MM.1S (cell line): ENCODE results near the gene MSRB1.

Source experiments
- DNase-seq: peaks from one replicate; pipeline ENCODE4 v3.0.0-alpha.2; 2015
- H2AFZ ChIP-seq: fragments of 300-600 bp; sonication (generic); 2 replicates; pipeline ENCODE4 v1.6.0; 2016; ENCODE audit warnings: antibody characterized with exemption, low read length
- H3F3A ChIP-seq: fragments of 300-600 bp; sonication (generic); 2 replicates; pipeline ENCODE4 v1.6.1; 2016; ENCODE audit warnings: mild to moderate bottlenecking, antibody characterized with exemption, low read length, moderate library complexity, mixed read lengths; ENCODE audit not compliant: insufficient read depth
- H3K27ac ChIP-seq: fragments of 300-600 bp; sonication (generic); 2 replicates; pipeline ENCODE4 v1.5.1; 2016; ENCODE audit warnings: mild to moderate bottlenecking, low read length
- H3K27me3 ChIP-seq: fragments of 300-600 bp; sonication (generic); replicated peaks from 2 replicates; pipeline ENCODE4 v1.6.0; 2016; ENCODE audit warnings: low read length; ENCODE audit not compliant: insufficient read depth
- H3K36me3 ChIP-seq: fragments of 300-600 bp; sonication (generic); replicated peaks from 2 replicates; pipeline ENCODE4 v1.6.1; 2016; ENCODE audit warnings: mild to moderate bottlenecking, low read length, mixed read lengths; ENCODE audit not compliant: insufficient read depth
- H3K4me1 ChIP-seq: fragments of 300-600 bp; sonication (generic); 2 replicates; pipeline ENCODE4 v1.6.1; 2016; ENCODE audit warnings: low read length, mixed read lengths
- H3K4me2 ChIP-seq: fragments of 300-600 bp; sonication (generic); 2 replicates; pipeline ENCODE4 v1.6.0; 2016; ENCODE audit warnings: low read depth, low read length
- H3K4me3 ChIP-seq: fragments of 300-600 bp; sonication (generic); 2 replicates; pipeline ENCODE4 v1.5.1; 2016; ENCODE audit warnings: low read length, mixed read lengths
- H3K79me2 ChIP-seq: fragments of 300-600 bp; sonication (generic); 2 replicates; pipeline ENCODE4 v1.6.1; 2016; ENCODE audit warnings: mixed run types, low read length, mixed read lengths
- H3K9ac ChIP-seq: fragments of 300-600 bp; sonication (generic); 2 replicates; pipeline ENCODE4 v1.6.1; 2016; ENCODE audit warnings: low read length, mixed read lengths
- H3K9me2 ChIP-seq: fragments of 300-600 bp; sonication (generic); replicated peaks from 2 replicates; pipeline ENCODE4 v1.6.1; 2016; ENCODE audit warnings: mild to moderate bottlenecking, low read length, mixed read lengths; ENCODE audit not compliant: insufficient read depth
- H3K9me3 ChIP-seq: fragments of 300-600 bp; sonication (generic); replicated peaks from 2 replicates; pipeline ENCODE4 v1.6.1; 2016; ENCODE audit warnings: mild to moderate bottlenecking, low read length, mixed read lengths; ENCODE audit not compliant: insufficient read depth
- H4K20me1 ChIP-seq: fragments of 300-600 bp; sonication (generic); 2 replicates; pipeline ENCODE4 v1.6.1; 2016; ENCODE audit warnings: mild to moderate bottlenecking, low read length, moderate library complexity, mixed read lengths; ENCODE audit not compliant: insufficient read depth
- EZH2 ChIP-seq: fragments of 300-600 bp; sonication (generic); optimal IDR thresholded peaks from 2 replicates; pipeline ENCODE3; 2017; ENCODE audit warnings: low read depth, mild to moderate bottlenecking, antibody characterized with exemption, low read length, mixed read lengths
- EZH2phosphoT487 ChIP-seq: fragments of 300-600 bp; sonication (generic); IDR thresholded peaks from 2 replicates; pipeline ENCODE4 v1.6.1; 2018; ENCODE audit warnings: antibody characterized with exemption, low read length
- TF ChIP-seq, protein P1 (sequence below): fragments of 300-600 bp; sonication (generic); IDR thresholded peaks from 2 replicates; pipeline ENCODE4 v1.5.1; 2016; ENCODE audit warnings: antibody characterized with exemption, low read length, mixed read lengths

MSRB1 gene, protein sequence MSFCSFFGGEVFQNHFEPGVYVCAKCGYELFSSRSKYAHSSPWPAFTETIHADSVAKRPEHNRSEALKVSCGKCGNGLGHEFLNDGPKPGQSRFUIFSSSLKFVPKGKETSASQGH

DNA sequence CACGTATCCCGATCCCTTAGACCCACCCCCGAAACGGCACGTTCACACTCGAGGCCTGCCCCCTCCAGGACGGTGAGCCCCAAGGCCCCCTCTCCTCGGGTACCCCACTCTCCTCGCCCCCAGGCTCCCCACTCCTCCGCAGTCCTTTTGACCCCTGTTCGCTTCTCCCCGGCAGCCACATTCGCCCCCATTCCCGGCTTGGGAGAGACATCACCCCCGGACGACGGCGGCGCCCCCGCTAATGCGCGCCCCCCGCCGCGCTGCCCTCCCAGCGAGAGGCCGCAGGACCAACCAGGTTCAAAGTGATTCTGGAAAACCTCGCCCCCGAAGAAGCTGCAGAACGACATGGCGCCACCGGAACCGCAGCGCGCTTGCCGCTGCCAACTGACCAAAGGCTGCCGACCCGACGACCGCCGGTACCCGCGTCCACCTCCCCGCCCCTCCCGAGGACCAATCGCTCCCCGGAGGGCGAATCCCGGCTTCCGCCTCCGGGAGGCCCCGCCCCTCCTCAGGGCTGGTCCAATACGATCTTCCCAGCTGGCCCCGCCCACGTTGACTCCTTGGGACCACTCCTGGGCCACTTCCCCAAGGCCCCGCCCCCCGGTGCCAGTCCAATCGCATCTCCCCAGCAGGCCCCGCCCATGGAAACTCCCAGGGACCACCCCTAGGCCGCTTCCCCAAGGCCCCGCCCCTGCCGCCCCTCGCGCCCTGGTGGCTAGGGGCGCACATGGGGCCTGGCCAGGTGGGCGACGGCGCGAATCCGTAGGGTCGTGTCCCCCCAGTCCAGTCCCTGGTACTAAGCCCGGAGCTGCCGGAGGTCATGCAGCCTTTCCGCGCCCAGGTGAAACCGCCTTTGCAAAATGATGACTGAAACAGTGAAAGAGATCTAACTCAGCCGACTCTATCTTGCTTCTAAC, at the start of gene MSRB1:
TSS of gene MSRB1 (minus strand) at position 390 of the 917 bp plus-strand sequence. CDS start at position 347, 43 bp downstream.
- H3K27ac ChIP-seq = peak within 1 kb of the TSS; percentile 20; the same call in 1 of the 2 replicates

DNA sequence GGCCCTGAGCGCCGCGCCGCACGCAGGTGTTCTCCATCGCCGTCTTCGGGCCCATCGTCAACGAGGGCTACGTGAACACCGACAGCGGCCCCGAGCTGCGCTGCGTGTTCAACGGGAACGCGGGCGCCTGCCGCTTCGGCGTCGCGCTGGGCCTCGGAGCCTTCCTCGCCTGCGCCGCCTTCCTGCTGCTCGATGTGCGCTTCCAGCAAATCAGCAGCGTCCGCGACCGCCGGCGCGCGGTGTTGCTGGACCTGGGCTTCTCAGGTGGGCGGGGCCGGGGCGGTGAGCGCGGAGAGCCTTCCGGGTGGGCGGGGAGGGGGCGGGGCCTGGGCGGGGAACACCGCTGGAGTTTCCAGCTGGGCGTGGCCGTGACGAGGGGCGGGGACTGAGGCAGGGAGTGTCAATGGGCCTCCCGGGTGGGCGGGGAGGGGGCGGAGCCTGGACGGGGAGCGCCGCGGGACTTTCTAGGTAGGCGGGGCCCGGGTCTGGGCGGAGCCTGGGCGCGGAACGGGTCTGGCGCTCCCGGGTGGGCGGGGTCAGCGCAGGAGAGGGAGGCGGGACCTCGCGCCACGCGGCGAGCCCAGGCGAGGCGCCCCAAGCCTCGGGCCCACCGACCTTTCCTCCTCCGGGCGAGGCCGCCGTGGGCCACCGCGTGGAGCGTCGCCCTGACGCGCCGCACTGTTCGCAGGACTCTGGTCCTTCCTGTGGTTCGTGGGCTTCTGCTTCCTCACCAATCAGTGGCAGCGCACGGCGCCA, 49.1 kb upstream of the MSRB1 start:
- Histone ChIP-seq H3K27ac (no peak overlapping the region), H3K9me3 (no peaks in the 10 kb centered on the region), H3K36me3 (no peaks in the 10 kb centered on the region), H3F3A (peaks cover 13% of the 10 kb centered on the region), H3K79me2 (no peaks in the 10 kb centered on the region), H4K20me1 (no peaks in the 10 kb centered on the region), H3K4me2 (peak overlapping the region; percentile 66), H2AFZ (peak overlapping the region; percentile 69), H3K9me2 (no peaks in the 10 kb centered on the region), H3K4me1 (peaks cover 16% of the 10 kb centered on the region), H3K9ac (no peak overlapping the region), H3K4me3 (peak overlapping the region; percentile 31; the same call in 1 of the 2 replicates), H3K27me3 (peaks cover 8% of the 10 kb centered on the region)
- peak; percentile 94 for DNase-seq
- TF ChIP-seq EZH2 (no peak), EZH2phosphoT487 (no peak)
- TF ChIP-seq, protein P1, sequence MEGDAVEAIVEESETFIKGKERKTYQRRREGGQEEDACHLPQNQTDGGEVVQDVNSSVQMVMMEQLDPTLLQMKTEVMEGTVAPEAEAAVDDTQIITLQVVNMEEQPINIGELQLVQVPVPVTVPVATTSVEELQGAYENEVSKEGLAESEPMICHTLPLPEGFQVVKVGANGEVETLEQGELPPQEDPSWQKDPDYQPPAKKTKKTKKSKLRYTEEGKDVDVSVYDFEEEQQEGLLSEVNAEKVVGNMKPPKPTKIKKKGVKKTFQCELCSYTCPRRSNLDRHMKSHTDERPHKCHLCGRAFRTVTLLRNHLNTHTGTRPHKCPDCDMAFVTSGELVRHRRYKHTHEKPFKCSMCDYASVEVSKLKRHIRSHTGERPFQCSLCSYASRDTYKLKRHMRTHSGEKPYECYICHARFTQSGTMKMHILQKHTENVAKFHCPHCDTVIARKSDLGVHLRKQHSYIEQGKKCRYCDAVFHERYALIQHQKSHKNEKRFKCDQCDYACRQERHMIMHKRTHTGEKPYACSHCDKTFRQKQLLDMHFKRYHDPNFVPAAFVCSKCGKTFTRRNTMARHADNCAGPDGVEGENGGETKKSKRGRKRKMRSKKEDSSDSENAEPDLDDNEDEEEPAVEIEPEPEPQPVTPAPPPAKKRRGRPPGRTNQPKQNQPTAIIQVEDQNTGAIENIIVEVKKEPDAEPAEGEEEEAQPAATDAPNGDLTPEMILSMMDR = no peak

More for the DNA sequence above, at the start of gene MSRB1:
- Histone ChIP-seq H2AFZ (peak within 1 kb of the TSS; percentile 82), H3K27me3 (no peaks in the 10 kb centered on the region), H3K4me3 (peak within 1 kb of the TSS; percentile 99), H3K4me1 (no peaks in the 10 kb centered on the region), H3K9me2 (no peaks in the 10 kb centered on the region), H3F3A (no peaks in the 10 kb centered on the region), H3K9me3 (no peaks in the 10 kb centered on the region), H3K9ac (peak within 1 kb of the TSS; percentile 84), H3K4me2 (peak within 1 kb of the TSS; percentile 75), H4K20me1 (no peaks in the 10 kb centered on the region), H3K36me3 (peaks cover 3% of the 10 kb centered on the region; the same call in 1 of the 2 replicates), H3K79me2 (peaks cover 4% of the 10 kb centered on the region)
- peak; percentile 99 for DNase-seq
- TF ChIP-seq EZH2phosphoT487 (no peak), EZH2 (no peak)
- TF ChIP-seq, protein P1 = no peak

DNA sequence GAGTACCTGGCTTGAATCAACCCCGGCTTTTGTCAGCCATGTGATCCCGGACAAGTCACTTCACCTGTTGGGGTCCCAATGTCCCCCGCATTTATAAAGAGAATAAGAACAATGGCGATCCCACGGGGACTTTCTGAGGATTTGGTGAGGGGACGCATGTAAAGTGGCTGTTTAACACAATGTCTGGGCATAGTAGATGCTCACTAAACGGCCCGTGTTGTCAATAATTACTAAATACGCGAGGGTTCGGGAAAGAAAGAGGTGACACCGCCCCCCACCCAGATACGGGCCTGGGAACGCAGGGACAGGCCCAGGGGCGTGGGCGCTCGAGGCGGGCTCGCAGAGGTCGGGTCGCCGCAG, 48.6 kb upstream of the MSRB1 start:
- Histone ChIP-seq H3K4me1 (peaks cover 16% of the 10 kb centered on the region), H3K4me2 (peak overlapping the region; percentile 66), H3K27me3 (peaks cover 8% of the 10 kb centered on the region), H3K9me2 (no peaks in the 10 kb centered on the region), H3K9me3 (no peaks in the 10 kb centered on the region), H3K36me3 (0 out of 2 replicates have a peak, but pooled peaks cover under 1% of the 10 kb centered on the region), H3K4me3 (peak overlapping the region; percentile 31; the same call in 1 of the 2 replicates), H3K9ac (no peak overlapping the region), H3K27ac (no peak overlapping the region), H3K79me2 (no peaks in the 10 kb centered on the region), H3F3A (peaks cover 13% of the 10 kb centered on the region), H2AFZ (peak overlapping the region; percentile 69), H4K20me1 (no peaks in the 10 kb centered on the region)
- TF ChIP-seq EZH2phosphoT487 (no peak), EZH2 (no peak)
- TF ChIP-seq, protein P1 = no peak
- DNase-seq = no peak
